Right lobe of liver (tissue), 6 donors: ENCODE measurements around the gene STXBP6. TPM values are rescaled to one million over a fixed set of nuclear protein-coding genes. Genes with fewer than 3 reads are reported as not detected.

Experiments
- ATAC-seq, 4 donors: fragments of 200-7000 bp; cut with Tn5 transposase; one replicate each; pipeline ENCODE4 v1.9.1; 2020; ENCODE audit warnings: mild to moderate bottlenecking in 4 of 4, moderate library complexity in 4 of 4
- DNase-seq, 3 donors: peaks; one replicate each; pipeline ENCODE4 v3.0.0-alpha.2; 2020
- H3K27ac ChIP-seq, 3 donors: fragments of 200-600 bp; one replicate each; pipeline ENCODE4 v1.8.0; 2022
- H3K27me3 ChIP-seq, 2 donors: fragments of 200-600 bp; one replicate each; pipeline ENCODE4 v1.8.0; 2022
- H3K36me3 ChIP-seq, 4 donors: fragments of 200-600 bp; sonication (generic) in 1 of 4; one replicate each; pipeline versions ENCODE4 v1.5.1 to v1.8.0; 2017 to 2022; ENCODE audit warnings: control low read depth in 1 of 4
- H3K4me1 ChIP-seq, 4 donors: fragments of 200-600 bp; sonication (generic) in 1 of 4; one replicate each; pipeline versions ENCODE4 v1.5.1 to v1.8.0; 2017 to 2022; ENCODE audit warnings: control low read depth in 1 of 4
- H3K4me3 ChIP-seq, 3 donors: fragments of 200-600 bp; one replicate each; pipeline ENCODE4 v1.8.0; 2022
- H3K9me3 ChIP-seq, 4 donors: fragments of 200-600 bp; sonication (generic) in 1 of 4; one replicate each; pipeline versions ENCODE4 v1.5.1 to v1.8.0; 2017 to 2022; ENCODE audit warnings: control low read depth in 1 of 4
- POLR2A ChIP-seq: fragments of 450-650 bp; IDR thresholded peaks from one replicate; pipeline ENCODE4 v1.6.1; 2017; ENCODE audit warnings: antibody characterized with exemption, mild to moderate bottlenecking
- WGBS: methylation state at CpG from one replicate; pipeline ENCODE4 v1.1.6; 2018; ENCODE audit warnings: low coverage, low lambda C conversion rate; ENCODE audit not compliant: insufficient coverage; ENCODE audit errors: missing lambda C conversion rate; 5-methylcytosine and 5-hydroxymethylcytosine counted together
- intact Hi-C, 2 donors: fragments of 100-400 bp; cut with DNase I; formaldehyde crosslinking; loops; one replicate each; pipeline versions ENCODE4 v1.11.2 to v1.14.1; 2022
- total RNA-seq, 6 experiments: library from RNA; depleted of rRNA in 2 of 6; stranded (reverse); fragments of >200 nt in 2 of 6; fragmentation: NEBNext Ultra II Directional in 3 of 6; extraction: Animal tissue kit (Norgen Biotek cat#: 25700) in 3 of 6; gene quantifications; one replicate each; pipeline versions ENCODE4 v1.1.0 to v1.2.4, GENCODE V29; 2016 to 2023
- TF ChIP-seq, protein P1 (sequence below), 4 donors: fragments of 200-600 bp in 3 of 4; fragments of 450-650 bp in 1 of 4; IDR thresholded peaks; one replicate each; pipeline versions ENCODE4 v1.5.1 to v1.8.0; 2016 to 2022; ENCODE audit warnings: antibody characterized with exemption in 4 of 4, mild to moderate bottlenecking in 2 of 4
- donor health status: DM: no; HTN: yes; CAD: no.
- donor health status: DM: no; HTN: no; CAD: no.
- donor health status: DM: no; HTN: no; CAD: no.
- donor health status: DM: no; HTN: yes; CAD: no.
- donor health status: DM: no; HTN: yes; CAD: no.

The STXBP6 gene
- total RNA-seq, 6 experiments from 2014 or later = 0.55 to 1.7 (median 1.1) TPM

GRCh38 chr14:24958271-24958670 is 91.7 kb downstream of the STXBP6 start:
- H3K4me1 ChIP-seq = no peaks in the 10 kb centered on the region
- ATAC-seq = no peak
- H3K27me3 ChIP-seq = no peaks in the 10 kb centered on the region
- no peak overlapping the region for H3K4me3 ChIP-seq
- DNase-seq = no peak
- TF ChIP-seq, protein P1, sequence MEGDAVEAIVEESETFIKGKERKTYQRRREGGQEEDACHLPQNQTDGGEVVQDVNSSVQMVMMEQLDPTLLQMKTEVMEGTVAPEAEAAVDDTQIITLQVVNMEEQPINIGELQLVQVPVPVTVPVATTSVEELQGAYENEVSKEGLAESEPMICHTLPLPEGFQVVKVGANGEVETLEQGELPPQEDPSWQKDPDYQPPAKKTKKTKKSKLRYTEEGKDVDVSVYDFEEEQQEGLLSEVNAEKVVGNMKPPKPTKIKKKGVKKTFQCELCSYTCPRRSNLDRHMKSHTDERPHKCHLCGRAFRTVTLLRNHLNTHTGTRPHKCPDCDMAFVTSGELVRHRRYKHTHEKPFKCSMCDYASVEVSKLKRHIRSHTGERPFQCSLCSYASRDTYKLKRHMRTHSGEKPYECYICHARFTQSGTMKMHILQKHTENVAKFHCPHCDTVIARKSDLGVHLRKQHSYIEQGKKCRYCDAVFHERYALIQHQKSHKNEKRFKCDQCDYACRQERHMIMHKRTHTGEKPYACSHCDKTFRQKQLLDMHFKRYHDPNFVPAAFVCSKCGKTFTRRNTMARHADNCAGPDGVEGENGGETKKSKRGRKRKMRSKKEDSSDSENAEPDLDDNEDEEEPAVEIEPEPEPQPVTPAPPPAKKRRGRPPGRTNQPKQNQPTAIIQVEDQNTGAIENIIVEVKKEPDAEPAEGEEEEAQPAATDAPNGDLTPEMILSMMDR (IDR thresholded peaks at IDR 0.05) = no peak
- TF ChIP-seq POLR2A = no peak
- intact Hi-C loops = no loop called here
- no peak overlapping the region for H3K27ac ChIP-seq
- WGBS = 65% methylated on average over 1 of the region's 1 CpG
- no peaks in the 10 kb centered on the region for H3K9me3 ChIP-seq
- no peaks in the 10 kb centered on the region for H3K36me3 ChIP-seq

DNA sequence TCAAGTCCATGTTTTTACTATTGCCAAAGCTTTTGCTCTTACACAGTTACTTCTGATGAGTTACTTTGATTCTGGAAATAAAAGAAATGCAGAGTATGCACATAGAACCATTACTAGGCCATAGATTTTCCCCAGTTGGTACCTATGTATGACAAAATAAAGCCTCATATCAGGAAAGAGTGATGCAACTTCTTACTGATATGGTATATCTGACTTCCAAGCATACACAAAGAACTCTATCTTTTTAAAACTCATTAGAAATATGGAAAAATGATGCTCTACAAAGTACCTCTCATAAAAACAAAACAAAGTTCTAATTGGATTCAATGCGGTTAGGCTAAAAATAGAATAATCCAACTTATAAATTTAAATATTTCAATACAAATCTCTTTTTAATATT is 92.1 kb downstream of the STXBP6 start:
- TF ChIP-seq, protein P1 (IDR thresholded peaks at IDR 0.05) = no peak
- TF ChIP-seq POLR2A = no peak
- H3K36me3 ChIP-seq = no peaks in the 10 kb centered on the region
- 100% methylated on average over 1 of the region's 1 CpG for WGBS
- H3K4me3 ChIP-seq = no peak overlapping the region
- ATAC-seq = no peak
- DNase-seq = no peak
- H3K4me1 ChIP-seq = no peaks in the 10 kb centered on the region
- no peaks in the 10 kb centered on the region for H3K27me3 ChIP-seq
- H3K9me3 ChIP-seq = no peaks in the 10 kb centered on the region
- intact Hi-C loops = no loop called here
- no peak overlapping the region for H3K27ac ChIP-seq

DNA sequence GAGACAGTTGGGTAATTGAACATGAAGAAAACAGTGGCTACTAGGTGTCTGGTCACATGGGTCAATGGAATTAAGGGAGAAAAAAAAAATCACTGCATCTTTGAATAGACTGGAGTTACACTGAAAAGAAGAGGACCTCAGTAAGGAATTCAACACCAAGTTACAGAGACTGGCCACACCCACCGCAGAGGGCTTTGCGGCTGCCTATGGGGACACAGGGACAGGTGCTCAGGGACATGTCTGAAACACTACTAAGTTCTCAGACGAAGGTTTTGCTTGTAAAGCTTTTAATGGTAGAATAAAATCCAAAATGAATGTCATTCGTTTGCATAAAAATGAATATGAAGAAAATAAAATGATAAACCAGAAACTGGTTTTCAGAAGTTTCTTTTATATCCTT is 93.8 kb downstream of the STXBP6 start:
- ATAC-seq = no peak
- Histone ChIP-seq H3K27ac (no peak overlapping the region), H3K4me1 (no peaks in the 10 kb centered on the region), H3K36me3 (no peaks in the 10 kb centered on the region), H3K9me3 (no peaks in the 10 kb centered on the region), H3K4me3 (no peak overlapping the region), H3K27me3 (no peaks in the 10 kb centered on the region)
- no peak for DNase-seq
- TF ChIP-seq, protein P1 (IDR thresholded peaks at IDR 0.05) = no peak
- TF ChIP-seq POLR2A = no peak
- 87% methylated on average over 4 of the region's 4 CpGs for WGBS
- intact Hi-C loops = no loop called here

DNA sequence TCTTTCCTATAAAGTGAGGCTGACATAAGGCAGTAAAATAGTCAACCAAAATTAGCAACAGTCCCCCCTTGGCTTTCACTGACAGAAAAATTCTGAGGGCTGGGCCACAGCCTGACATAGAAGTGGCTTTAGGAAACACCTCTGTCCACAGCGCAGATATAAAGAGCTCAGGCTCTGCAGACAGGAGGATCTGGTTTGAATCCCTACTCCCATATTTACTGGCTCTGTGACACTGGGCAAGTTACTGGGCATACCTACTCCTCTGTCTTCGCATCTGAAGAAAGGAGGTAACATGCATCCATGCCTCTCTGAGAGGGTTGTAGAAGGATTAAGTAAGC is 95.3 kb downstream of the STXBP6 start:
- H3K9me3 ChIP-seq = no peaks in the 10 kb centered on the region
- no peak for ATAC-seq
- no peak overlapping the region for H3K4me3 ChIP-seq
- WGBS = 100% methylated on average over 1 of the region's 2 CpGs
- no peaks in the 10 kb centered on the region for H3K36me3 ChIP-seq
- H3K27ac ChIP-seq = no peak overlapping the region
- intact Hi-C loops = no loop called here
- TF ChIP-seq, protein P1 (IDR thresholded peaks at IDR 0.05) = no peak
- no peak for TF ChIP-seq POLR2A
- no peaks in the 10 kb centered on the region for H3K27me3 ChIP-seq
- no peak for DNase-seq
- no peaks in the 10 kb centered on the region for H3K4me1 ChIP-seq

DNA sequence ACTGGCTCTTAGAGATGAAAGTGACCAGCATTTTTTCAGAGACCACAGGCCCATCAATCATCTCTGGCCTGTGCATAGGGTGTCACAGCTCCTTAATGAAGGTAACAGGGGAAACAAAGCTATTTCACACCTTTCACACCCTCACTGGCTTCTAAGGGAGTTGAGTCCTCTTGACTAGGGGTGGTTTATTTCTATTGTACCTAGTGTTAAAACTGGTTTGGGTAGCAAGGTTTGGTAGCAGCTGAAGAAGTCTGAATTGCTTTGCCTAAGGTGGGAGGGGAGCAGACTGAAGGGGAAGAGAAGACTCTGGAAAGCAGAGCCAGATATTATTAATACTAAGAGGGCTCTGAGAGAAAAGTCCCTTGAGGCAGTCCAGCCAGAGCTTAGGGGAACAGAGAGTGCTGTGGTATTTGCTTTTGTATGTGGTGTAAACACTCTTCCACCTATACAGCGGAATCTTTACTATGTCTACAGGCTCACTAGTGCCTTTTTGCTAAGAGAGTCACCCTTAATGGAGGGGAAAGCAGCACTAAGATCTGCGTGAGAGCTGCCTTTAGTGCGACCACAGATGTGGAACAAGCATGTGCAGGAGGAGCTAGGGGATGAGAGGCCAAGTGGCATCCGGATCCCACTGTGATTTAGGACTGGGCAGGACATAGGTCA is 95.8 kb downstream of the STXBP6 start:
- Histone ChIP-seq H3K9me3 (no peaks in the 10 kb centered on the region), H3K36me3 (no peaks in the 10 kb centered on the region), H3K4me3 (no peak overlapping the region), H3K27me3 (no peaks in the 10 kb centered on the region), H3K4me1 (no peaks in the 10 kb centered on the region), H3K27ac (no peak overlapping the region)
- intact Hi-C loops = no loop called here
- WGBS = 79% methylated on average over 2 of the region's 4 CpGs
- ATAC-seq (no peak), DNase-seq (no peak)
- TF ChIP-seq, protein P1 (IDR thresholded peaks at IDR 0.05) = no peak
- no peak for TF ChIP-seq POLR2A
